Lung (tissue), 12 donors: ENCODE measurements around the gene XAF1. TPM values are rescaled to one million over a fixed set of nuclear protein-coding genes. Genes with fewer than 3 reads are reported as not detected.

Experiments used
- ATAC-seq: fragments of 200-7000 bp; cut with Tn5 transposase; one replicate; pipeline ENCODE4 v1.9.1; 2020; ENCODE audit warnings: moderate number of reproducible peaks; ENCODE audit not compliant: insufficient read depth, low FRiP score
- DNase-seq, 3 donors: peaks; one replicate each; pipeline ENCODE4 v3.0.0-alpha.2; 2013 to 2017
- H3K27ac ChIP-seq, 2 donors: one replicate each; pipeline ENCODE4 v1.5.1; 2013; ENCODE audit warnings: mild to moderate bottlenecking in 2 of 2, moderate library complexity in 2 of 2, control low read depth in 1 of 2, inconsistent platforms in 1 of 2, low read depth in 1 of 2, low read length in 1 of 2
- H3K27me3 ChIP-seq, 3 donors: one replicate each; pipeline ENCODE4 v1.5.1; 2013; ENCODE audit warnings: low read length in 2 of 3; ENCODE audit not compliant: control insufficient read depth in 3 of 3, insufficient read depth in 3 of 3
- H3K36me3 ChIP-seq, 4 donors: one replicate each; pipeline ENCODE4 v1.5.1; 2013; ENCODE audit warnings: low read length in 4 of 4, mild to moderate bottlenecking in 1 of 4, moderate library complexity in 1 of 4; ENCODE audit not compliant: control insufficient read depth in 4 of 4, insufficient read depth in 4 of 4
- H3K4me1 ChIP-seq, 5 donors: one replicate each; pipeline ENCODE4 v1.5.1; 2013; ENCODE audit warnings: low read length in 5 of 5, mild to moderate bottlenecking in 2 of 5, moderate library complexity in 1 of 5; ENCODE audit not compliant: control insufficient read depth in 5 of 5, insufficient read depth in 5 of 5
- H3K4me3 ChIP-seq: one replicate; pipeline ENCODE4 v1.5.1; 2013; ENCODE audit warnings: mild to moderate bottlenecking, control low read depth, moderate library complexity
- H3K9ac ChIP-seq, 2 donors: one replicate each; pipeline ENCODE4 v1.5.1; 2013; ENCODE audit warnings: low read length in 2 of 2, control low read depth in 1 of 2; ENCODE audit not compliant: insufficient read depth in 1 of 2
- H3K9me3 ChIP-seq, 4 donors: one replicate each; pipeline ENCODE4 v1.5.1; 2013; ENCODE audit warnings: low read length in 3 of 4, mild to moderate bottlenecking in 1 of 4, moderate library complexity in 1 of 4; ENCODE audit not compliant: control insufficient read depth in 4 of 4, insufficient read depth in 3 of 4
- CTCF ChIP-seq: IDR thresholded peaks from 2 replicates; pipeline ENCODE4 v1.5.1; 2012; ENCODE audit warnings: mild to moderate bottlenecking; ENCODE audit errors: control extremely low read depth, extremely low read depth
- WGBS, 2 donors: extraction: QIAGEN DNeasy Blood & Tissue Kit; methylation state at CpG; one replicate each; pipeline ENCODE4 v1.1.7; 2013; 5-methylcytosine and 5-hydroxymethylcytosine counted together
- polyA plus RNA-seq, 2 donors: library from polyadenylated mRNA; stranded (reverse); fragments of 200-250 nt; gene quantifications; one replicate each; pipeline ENCODE4 v1.2.1, GENCODE V29; 2013
- total RNA-seq, 2 donors: library from RNA; depleted of rRNA in 1 of 2; stranded (reverse); fragments of >200 nt in 1 of 2; gene quantifications; one replicate each; pipeline ENCODE4 v1.2.1, GENCODE V29; 2014 to 2021
- donor health status: control.
- donor health status: control.
- donor health status: Bipolar disorder and iron deficiency.
- donor health status: healthy.
- donor health status: DM: yes; HTN: yes; CAD: no.

XAF1 gene
- total and polyA plus RNA-seq, 4 donors: 25.3 to 38.3 (median 31.8) TPM

GRCh38 chr17:6786618-6787017 is 30.8 kb downstream of the XAF1 start:
- Histone ChIP-seq H3K4me1 (no peaks in the 10 kb centered on the region), H3K9ac (no peak overlapping the region), H3K27ac (no peak overlapping the region), H3K36me3 (no peaks in the 10 kb centered on the region), H3K27me3 (peaks cover 0 to 6% (median 5%) of the 10 kb centered on the region in 3 donors), H3K9me3 (peaks cover 0 to 3% (median 0%) of the 10 kb centered on the region in 4 donors), H3K4me3 (no peak overlapping the region)
- ATAC-seq (no peak), DNase-seq (no peak)
- WGBS, 2 donors: 55 to 63% methylated on average over 8 of the region's 8 CpGs
- no peak for TF ChIP-seq CTCF

- no peak overlapping the region for H3K9ac ChIP-seq
- H3K4me1 ChIP-seq: no peaks in the 10 kb centered on the region
- no peak for TF ChIP-seq CTCF
- peaks cover 0 to 3% (median 0%) of the 10 kb centered on the region in 4 donors for H3K9me3 ChIP-seq
- no peak overlapping the region for H3K27ac ChIP-seq
- H3K36me3 ChIP-seq: no peaks in the 10 kb centered on the region
- 39 to 50% methylated on average over 10 of the region's 10 CpGs for WGBS, 2 donors
- peaks cover 0 to 6% (median 5%) of the 10 kb centered on the region in 3 donors for H3K27me3 ChIP-seq
- DNase-seq: peak in 2 of 3 donors; percentile 8 to 18
- no peak for ATAC-seq
- H3K4me3 ChIP-seq: no peak overlapping the region
Measured at GRCh38 chr17:6787081-6787693, 31.3 kb downstream of the XAF1 start.

GRCh38 chr17:6789146-6789545 is 33.3 kb downstream of the XAF1 start:
- ATAC-seq: no peak
- Histone ChIP-seq H3K9ac (no peak overlapping the region), H3K9me3 (peaks cover 0 to 3% (median 0%) of the 10 kb centered on the region in 4 donors), H3K27ac (no peak overlapping the region), H3K4me1 (no peaks in the 10 kb centered on the region), H3K4me3 (no peak overlapping the region), H3K36me3 (no peaks in the 10 kb centered on the region), H3K27me3 (peaks cover 0 to 6% (median 5%) of the 10 kb centered on the region in 3 donors)
- TF ChIP-seq CTCF: no peak
- DNase-seq: no peak
- 61 to 69% methylated on average over 4 of the region's 4 CpGs for WGBS, 2 donors
